ENCODE measurements around the gene RAP2A.

Gene RAP2A

DNA sequence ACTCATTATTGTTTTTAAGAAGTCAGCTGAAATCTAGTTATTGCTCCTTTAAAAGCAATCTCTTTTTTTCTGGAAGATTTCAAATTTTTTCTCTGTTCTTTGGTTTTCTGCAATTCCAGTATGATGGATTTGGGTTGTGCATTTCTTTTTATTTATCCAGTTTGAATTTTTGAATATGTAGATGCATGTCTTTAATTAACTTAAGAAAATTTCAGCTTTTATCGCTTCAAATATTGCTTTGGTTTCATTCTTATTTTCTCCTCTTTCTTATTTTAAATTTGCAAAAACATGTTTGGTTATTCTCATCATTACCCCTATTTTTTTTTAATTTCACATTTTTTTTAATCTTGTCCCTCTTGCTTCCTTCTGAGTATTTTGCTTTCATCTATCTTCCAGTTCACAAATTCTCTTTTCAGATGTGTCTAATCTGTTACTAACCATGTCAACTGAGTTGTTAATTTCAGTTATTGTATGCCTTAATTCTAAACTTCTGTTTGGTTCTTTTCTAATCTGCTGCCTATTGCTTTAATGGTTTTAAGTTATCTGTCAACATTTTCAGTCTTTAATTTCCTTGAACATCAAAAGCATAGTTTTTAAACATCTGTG, 56.8 kb downstream of the RAP2A start:
- TF ChIP-seq, protein P1, sequence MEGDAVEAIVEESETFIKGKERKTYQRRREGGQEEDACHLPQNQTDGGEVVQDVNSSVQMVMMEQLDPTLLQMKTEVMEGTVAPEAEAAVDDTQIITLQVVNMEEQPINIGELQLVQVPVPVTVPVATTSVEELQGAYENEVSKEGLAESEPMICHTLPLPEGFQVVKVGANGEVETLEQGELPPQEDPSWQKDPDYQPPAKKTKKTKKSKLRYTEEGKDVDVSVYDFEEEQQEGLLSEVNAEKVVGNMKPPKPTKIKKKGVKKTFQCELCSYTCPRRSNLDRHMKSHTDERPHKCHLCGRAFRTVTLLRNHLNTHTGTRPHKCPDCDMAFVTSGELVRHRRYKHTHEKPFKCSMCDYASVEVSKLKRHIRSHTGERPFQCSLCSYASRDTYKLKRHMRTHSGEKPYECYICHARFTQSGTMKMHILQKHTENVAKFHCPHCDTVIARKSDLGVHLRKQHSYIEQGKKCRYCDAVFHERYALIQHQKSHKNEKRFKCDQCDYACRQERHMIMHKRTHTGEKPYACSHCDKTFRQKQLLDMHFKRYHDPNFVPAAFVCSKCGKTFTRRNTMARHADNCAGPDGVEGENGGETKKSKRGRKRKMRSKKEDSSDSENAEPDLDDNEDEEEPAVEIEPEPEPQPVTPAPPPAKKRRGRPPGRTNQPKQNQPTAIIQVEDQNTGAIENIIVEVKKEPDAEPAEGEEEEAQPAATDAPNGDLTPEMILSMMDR (IDR thresholded peaks at IDR 0.05) = no peak

DNA sequence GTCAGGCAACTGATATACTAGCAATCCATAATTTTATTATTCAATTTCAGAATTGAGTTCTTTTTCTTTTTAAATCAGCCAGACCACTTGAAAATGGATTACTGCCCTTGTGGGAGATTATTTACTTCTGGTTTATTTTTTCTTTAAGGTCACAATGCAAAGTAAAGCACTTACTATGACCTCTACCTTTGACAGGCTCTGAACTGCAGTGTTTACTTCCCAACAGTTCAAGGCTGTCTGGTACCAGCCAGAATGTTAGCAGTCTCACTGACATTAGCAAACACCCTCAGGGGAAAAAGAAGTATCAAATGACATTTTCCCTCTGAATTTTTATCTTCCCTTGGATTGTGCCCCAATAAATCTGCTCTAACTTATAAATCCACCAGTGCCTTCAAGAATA, 57.5 kb downstream of the RAP2A start:
- TF ChIP-seq, protein P1 (IDR thresholded peaks at IDR 0.05) = no peak

DNA sequence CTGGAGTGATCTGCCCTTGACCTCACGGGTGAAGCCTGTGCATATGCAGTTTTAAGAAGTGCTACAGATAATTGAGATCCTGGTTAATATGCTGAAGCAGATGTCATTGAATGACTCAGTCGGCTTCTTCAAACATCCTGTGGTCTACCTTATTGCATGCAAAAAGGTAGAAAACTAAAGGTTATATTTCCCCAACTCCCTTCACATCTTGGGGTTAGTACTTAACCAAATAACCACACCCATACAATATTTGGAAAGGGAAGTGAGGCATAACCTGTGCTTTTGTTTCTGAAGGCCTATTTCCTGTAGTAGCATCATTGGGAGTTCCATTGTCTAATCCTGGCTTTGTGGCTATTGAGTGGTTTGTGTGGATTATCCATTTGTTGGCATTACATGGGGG, 58.3 kb downstream of the RAP2A start:
- TF ChIP-seq, protein P1 (IDR thresholded peaks at IDR 0.05) = no peak

DNA sequence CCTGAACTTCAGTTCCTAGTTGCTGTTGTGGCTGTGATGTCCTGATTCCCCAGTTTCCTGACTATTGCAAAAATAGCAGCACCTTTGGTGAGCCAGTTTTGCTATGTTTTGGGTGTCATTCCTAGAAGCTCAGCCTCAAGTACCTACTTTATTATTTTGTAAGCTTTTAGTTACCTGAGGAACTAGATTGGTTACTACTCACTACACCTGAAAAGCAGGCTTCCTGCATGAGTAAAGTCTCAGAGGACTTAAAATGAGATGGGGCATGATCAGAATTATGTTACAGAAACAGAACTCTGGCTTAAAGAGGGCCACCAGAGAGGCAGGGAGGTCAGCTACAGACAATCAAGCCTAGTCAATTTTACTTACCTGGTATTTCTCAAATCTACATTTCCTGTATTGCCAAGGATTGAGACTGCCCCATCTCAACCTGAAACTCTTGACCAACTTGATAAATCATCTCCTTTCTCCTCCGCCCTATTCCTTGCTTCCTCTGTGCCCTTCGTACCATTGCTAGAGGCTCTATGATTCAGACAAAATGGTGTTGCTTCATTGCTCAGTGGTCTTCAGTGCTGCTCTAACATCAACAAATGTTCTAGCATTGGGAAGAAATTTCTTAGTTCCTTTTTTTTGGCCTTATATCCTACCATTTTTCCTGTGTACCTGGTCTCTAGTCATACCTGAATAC, 58.9 kb downstream of the RAP2A start:
- TF ChIP-seq, protein P1 (IDR thresholded peaks at IDR 0.05) = no peak

DNA sequence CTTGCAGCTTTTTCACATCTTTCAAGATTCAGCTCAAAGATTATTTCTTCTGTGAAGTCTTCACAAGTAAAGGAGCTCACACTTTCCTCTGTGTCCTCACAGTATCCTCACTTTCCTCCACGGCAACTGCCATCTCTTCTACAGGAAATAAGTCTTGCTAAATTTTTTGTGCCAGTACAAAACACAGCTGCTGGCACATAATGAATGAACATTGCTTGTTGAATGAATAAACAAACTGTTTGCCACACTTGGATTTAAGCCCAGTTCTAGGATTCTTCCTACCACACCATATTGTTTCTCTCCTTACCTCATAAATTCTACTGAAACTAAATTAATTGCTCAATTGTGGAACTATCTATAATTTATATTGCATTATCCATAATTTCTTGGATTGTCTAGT, 59.5 kb downstream of the RAP2A start:
- TF ChIP-seq, protein P1 (IDR thresholded peaks at IDR 0.05) = no peak

DNA sequence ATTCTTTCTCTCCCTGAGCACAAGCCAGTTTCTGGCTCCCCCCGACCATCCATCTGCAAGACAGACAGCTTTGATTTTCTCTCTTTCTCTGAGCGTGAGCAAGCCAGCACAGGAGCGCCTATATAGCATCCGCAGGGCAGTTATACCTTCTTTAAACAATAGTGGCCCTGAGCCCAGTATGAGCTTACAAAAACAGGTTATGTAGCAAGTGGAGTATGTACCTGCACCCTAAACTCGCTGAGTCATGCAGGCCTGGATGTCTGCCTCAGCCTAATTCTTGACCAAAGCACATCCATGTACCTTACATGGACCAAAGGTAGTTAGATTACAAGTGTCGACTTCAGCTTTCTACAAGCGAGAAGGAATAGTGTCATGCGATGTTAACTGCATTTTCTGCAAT, 61.7 kb downstream of the RAP2A start:
- TF ChIP-seq, protein P1 (IDR thresholded peaks at IDR 0.05) = no peak

DNA sequence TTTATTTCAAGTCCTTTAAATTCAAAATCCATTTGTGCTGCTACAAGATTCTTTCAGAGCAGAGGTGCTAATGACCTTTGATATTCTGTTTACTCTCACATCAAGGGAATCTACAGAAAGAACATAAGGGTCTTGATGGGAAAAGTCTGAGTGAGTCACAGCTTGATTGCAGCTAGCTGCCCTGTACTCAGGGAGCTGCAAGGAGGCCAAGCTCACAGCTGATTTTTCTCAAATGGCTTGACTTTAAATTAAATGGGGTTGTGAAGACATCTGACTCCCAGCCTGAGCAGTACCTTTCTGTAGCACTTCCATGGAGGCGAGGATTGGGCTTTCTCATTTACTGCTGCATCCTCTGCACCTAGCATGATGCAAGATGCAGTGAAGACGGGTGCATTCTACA, 62.5 kb downstream of the RAP2A start:
- TF ChIP-seq, protein P1 (IDR thresholded peaks at IDR 0.05) = no peak
